AG08395 (cell line): ENCODE results near the gene NEGR1.

Source experiments
- DNase-seq: peaks from one replicate; pipeline ENCODE4 v3.0.0; 2012; ENCODE audit warnings: mixed read lengths, low spot score

Gene NEGR1

GRCh38 chr1:72117621-72118020 lies 164.7 kb downstream of the NEGR1 start:
- no peak for DNase-seq

GRCh38 chr1:72115290-72115689 lies 167.0 kb downstream of the NEGR1 start:
- no peak for DNase-seq

DNA sequence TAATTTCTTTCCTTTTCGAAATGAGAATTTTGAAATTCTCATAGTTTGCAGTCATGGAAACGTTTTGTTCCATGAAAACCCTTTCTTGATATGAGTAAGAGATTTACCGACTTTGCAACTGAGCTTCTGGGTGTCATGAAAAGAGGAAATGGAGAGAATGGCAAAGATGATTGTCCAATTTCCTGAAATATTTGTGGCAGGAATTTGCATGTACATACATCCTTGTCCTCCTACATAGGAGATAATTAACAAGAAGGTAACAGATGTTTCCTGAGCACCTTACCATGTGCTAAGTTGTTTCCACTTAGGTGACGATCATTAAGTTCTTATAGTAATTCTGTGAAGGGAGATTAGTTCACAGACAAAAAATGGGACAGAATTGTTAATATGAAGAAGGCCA lies 170.7 kb downstream of the NEGR1 start:
- DNase-seq = no peak

DNA sequence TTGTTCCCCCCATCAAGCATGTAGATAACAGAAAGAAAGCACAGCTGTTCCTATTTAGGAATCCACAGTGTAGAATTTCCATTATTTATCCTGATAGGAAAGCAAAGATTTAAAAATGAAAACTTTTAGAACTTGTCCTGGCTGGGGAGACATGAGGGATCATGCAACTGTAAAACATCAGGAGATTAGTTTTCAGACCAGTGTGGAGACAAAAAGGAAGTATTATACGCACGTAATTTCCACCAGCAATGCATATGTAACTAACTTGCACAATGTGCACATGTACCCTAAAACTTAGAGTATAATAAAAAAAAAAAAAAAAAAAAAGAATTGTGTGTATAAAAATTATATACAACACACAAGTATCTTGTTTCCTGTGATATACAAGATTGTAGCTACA lies 172.4 kb downstream of the NEGR1 start:
- no peak for DNase-seq

GRCh38 chr1:72105201-72105600 lies 177.1 kb downstream of the NEGR1 start:
- no peak for DNase-seq

DNA sequence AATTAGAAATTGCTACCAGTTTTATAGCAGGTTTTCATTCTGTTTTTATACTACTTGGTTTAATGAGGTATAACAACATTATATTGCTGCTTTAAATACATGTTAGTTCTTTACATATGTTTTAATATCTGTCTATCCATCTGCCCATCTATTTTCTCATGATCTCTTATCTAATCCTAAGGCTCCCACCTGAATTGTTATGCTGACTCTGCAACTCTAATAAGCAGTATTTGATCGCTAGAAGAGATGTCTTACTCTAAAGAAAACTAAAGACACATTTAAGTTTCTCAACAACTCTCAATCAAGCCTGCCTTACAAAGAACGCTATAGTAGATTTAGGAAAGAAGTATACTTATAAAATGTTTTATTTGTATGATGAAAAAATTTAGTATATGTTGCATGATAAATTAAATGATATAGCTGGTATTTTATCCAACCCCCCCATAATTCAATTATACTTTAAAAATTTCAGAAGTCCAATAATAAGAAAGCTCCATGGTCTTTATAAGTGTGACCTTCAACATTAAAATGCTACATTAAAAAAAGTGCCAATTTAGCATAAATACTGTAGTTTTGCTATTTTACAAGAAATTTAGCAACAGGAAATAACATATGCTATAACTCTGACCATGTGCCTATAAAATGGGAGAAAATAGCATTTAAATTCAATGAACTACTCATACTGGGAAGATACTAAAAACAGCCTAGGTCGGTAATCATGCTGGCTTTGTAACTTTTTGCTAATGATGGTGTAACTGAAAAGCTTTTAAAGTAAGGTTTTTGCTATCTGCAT lies 180.3 kb downstream of the NEGR1 start:
- no peak for DNase-seq

- no peak for DNase-seq
Measured at GRCh38 chr1:72100771-72101170, 181.6 kb downstream of the NEGR1 start.

DNA sequence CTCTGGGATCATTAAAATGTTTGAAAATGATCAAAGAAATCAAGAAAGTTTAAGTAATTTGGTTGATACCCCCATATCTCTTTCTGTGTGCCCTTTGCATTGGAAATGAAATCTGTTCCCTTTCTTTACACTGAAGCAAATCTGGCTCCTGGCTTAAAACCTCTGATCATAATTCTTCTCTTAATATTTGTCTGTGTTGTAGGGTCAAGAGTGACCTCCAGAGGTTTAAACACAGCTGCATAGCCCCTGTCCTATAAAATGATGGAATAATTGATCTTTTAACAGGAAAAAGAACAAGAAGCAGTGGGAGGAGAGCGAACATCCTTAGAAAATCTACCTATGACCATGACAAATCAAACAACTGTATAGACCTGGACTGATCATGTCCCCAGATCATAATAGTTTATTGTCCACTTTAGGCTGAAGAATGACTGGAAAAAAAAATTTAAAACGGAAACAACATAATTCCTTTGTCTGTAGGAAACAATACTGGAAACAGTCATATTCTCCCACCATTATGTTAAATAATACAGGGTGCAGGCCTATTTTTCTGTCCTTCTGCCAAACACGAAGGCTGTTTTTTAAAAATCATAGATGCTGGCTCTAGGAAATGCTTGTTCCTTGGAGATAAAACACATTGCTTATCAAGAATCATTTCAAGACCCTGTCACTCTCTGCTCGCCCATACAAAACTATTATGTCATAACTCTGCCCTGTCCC lies 184.3 kb downstream of the NEGR1 start:
- DNase-seq = no peak

DNA sequence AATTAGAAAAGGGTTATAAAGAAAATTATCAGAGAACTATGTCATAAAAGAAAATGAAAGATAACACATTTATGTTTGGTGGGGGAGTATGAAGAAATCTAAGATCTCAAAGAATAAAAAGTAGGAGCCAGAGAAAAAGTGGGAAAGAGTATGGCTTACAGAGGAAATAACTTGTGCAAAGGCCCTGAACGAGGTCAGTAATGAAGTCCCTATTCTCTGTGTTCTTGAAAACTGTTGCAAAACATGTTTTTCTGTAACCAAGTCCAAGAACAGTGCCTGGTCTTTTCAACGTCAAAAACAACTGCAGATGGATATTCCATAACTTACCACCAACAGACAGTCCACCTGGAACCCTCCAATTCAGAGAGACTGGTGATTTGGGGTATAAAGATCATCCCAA lies 188.1 kb downstream of the NEGR1 start:
- DNase-seq = no peak

GRCh38 chr1:72086394-72086793 lies 195.9 kb downstream of the NEGR1 start:
- no peak for DNase-seq

GRCh38 chr1:72075425-72075824 lies 206.9 kb downstream of the NEGR1 start:
- no peak for DNase-seq

GRCh38 chr1:72066431-72066830 lies 215.9 kb downstream of the NEGR1 start:
- peak; percentile 54 for DNase-seq

GRCh38 chr1:72064196-72065075 lies 217.9 kb downstream of the NEGR1 start:
- DNase-seq = peak; percentile 3

DNA sequence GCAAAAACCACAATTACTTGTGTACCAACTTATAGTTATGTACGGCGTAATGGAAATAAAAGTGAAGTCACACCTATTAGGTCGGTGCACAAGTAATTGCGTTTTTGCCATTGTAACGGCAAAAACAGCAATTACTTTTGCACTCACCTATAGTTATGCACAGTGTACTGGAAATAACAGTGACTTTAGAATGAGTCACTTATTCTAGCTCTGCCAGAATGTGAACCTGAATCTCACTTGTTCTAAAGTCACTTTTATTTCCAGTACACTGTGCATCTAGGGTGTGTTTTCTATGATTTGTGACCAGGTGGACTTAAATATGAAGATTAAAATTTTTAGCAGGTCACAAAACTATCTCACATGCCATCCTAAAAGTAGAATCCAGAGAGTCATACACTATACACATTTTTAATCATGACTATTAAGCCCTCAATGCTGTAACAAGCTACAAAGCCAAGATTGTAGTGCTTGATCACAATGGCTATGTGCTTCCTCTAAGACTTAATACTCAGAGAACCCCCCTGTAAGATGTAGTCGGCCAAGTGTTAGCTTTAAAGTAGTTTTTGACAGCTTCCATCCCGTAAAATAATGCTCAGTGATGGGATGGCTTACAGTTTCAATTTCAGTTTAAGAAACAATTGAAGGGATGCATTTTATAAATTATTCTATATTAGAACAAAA lies 218.8 kb downstream of the NEGR1 start:
- DNase-seq = no peak

- DNase-seq = peak; percentile 2
Measured at GRCh38 chr1:72062584-72062983, 219.8 kb downstream of the NEGR1 start.

- no peak for DNase-seq
Measured at GRCh38 chr1:72060466-72061245, 221.7 kb downstream of the NEGR1 start.

DNA sequence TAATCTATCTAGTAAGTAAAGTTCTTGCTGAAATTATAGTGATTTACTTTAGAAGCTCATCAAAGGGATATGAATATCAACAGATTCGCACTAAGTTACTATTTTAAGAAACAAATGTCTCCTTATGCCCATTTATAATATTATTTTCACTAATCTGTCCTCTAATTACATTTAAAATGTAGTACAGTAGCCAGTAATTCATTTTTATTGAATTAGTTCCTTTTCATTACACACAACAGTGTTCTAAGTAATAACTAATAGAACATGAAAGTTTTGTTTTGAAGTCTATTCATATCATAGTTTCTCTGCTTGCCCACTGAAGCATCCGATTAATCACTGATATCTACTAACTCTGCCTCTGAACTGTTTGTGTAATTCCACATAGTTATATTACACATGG lies 225.8 kb downstream of the NEGR1 start:
- DNase-seq = no peak

DNA sequence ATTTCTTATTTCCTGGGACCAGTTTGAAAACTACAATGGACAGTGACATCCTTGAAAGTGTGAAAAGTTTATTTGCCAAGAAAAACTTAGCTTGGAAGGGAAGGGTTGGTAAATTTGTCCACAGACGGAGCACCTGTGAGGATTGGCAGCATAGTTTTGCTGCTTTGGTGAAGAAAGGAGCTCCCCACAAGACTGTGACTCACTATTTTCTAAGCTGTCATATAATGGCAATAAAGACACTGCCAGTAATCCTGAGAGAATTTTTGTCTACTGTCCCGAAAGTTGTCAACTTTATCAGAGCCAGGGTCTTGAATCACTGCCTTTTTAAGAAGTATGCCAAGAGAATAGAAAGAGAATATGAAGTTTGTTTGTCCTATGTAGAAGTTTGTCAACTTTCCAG lies 230.8 kb downstream of the NEGR1 start:
- DNase-seq = no peak

- no peak for DNase-seq
Measured at GRCh38 chr1:72050551-72050950, 231.8 kb downstream of the NEGR1 start.

- DNase-seq = peak; percentile 15
Measured at GRCh38 chr1:72037745-72038343, 244.5 kb downstream of the NEGR1 start.

- no peak for DNase-seq
Measured at GRCh38 chr1:72034827-72035226, 247.5 kb downstream of the NEGR1 start.
